GM21737 (cell line): ENCODE data around the gene SSBP2.
A peak's percentile ranks its signal among the peaks of the same experiment; 100 is the strongest.

Experiments used
- ATAC-seq: cut with Tn5 transposase; IDR thresholded peaks from one replicate; pipeline ENCODE4 v1.9.1; 2021; ENCODE audit warnings: mild to moderate bottlenecking, moderate library complexity; ENCODE audit not compliant: unreplicated experiment

The SSBP2 gene

DNA sequence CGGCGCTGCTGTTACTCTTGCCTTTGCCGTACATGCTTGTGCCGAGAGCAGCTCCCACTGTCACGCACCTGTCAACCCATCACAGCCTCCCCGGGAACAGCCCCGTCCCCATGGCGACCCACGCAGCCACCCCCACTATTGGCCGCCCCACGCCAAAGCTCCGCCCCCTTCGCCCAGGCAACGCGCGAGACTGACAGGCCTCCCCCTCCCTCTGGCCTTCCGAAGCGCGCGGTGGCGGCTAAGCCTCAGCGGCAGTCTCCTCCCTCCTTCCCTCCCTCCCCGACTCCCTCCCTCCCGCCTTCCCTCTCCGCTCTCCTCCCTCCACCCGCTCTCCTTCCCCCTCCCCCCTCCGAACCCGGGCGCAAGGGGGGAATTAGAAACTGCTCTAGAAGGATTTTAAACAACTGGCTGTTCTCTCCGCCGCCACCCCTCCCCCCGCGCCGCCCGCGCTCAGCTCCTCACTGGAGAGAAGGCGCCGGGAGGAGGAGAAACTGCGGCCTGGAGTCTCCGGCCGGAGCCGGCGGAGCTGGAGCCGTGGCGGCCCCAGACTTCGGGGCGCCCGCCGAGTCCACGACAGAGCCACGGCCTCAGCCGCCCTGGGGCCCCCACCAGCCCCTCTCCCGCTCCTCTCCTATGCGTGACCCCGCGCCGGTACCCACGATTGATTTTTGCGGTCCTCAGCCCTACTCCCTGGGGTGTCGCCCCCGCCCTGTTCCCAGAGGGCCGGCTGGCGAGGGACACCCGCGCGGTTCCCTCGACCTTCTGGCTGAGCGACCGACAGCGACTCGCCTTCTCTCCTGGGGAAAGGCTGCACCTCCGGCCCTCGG is at the start of gene SSBP2:
Gene SSBP2 (minus strand): TSS at position 89 of the 827 bp plus-strand sequence. CDS start 55 bp downstream, at position 34.
- peak; percentile 69 for ATAC-seq

DNA sequence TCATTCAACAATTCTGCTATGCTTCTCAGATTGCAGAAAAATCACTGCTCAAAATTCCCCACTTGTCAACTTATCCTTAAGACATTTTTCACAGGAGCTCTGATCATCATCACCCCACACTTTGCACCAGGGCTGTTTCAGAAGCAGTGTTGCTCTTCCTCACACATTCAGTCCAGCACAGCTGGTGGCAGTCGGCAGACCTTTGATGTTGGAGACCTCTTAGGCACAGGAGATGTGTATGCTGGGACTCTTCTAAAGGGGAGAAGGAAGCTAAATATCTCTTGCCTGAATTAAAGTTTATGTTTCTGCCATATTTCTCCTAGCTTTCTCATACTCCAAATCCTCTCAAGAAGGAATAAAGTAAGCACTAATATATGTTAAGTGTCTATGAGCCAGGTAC is 44.8 kb upstream of the SSBP2 start:
- no peak for ATAC-seq

DNA sequence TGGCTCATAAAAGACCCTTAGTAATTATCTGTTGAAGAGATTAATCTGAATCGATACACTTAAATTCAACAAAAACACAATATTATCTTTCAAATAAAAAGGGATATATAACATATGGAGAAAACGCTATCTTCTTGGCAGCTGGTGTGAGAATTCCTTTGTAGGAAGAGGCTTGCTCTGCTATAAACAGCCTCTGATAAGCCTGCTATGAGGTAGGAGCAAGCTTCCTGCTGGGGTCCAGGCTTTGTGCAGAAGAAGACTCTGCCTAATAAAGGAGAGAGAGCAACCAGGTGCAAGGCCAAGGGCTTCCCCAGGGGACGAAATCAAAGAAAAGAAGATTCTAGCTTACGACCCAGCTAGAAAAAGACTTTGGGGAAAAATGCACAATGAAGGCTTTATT is 43.3 kb upstream of the SSBP2 start:
- ATAC-seq, result no peak

DNA sequence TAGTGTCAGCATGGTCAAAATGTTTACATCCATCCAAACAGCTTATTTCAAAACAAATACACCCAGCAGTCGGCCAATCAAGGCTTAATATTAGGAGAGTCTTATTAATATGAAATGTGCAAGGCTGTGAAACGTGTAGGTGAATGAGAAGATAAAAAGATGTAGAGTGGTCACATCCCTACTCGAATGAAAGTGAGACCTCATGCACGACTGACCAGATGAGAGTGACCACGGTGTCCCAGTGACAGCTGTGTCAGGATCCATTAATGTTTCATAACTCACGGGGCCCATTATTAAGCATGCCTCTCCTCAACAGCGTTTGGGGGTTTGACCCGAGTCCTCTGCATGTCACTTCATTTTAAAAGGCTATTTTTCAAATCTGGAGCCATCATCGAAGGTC is 39.4 kb upstream of the SSBP2 start:
- no peak for ATAC-seq

DNA sequence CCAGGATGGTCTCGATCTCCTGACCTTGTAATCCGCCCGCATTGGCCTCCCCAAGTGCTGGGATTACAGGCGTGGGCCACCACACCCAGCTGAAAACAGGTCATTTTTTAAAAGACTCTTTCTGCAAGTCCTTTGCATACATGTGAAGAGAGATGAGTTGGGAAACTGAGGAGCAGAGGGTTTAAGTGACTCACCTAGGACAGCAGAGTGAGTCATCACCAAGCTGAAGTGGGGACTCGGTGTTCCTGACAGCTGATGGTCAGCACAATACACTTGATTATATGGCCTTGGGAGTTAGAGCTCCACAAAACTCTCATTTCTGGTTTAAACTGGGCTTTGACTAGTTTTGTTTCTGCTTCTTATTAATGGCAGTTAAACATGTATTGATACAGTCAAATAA is 38.1 kb upstream of the SSBP2 start:
- ATAC-seq, result no peak

DNA sequence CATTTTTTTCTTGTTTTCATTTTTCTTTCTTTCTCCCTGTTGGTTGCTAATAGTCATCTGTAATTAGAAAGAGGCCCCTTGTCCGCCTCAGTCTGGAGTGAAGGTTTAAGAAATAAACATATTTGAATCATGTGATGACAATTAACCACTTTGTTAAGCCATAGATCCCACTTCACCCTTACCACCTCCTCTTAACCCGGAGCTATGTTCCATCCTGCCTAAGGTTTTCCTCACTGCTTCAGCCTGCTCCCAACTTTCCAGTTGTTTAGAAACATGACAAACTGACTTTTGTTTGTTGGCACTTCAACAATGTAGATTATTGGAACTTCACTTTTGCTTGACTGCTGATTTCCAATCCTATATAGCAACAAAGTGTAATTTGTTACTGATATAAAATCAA is 37.4 kb upstream of the SSBP2 start:
- no peak for ATAC-seq

DNA sequence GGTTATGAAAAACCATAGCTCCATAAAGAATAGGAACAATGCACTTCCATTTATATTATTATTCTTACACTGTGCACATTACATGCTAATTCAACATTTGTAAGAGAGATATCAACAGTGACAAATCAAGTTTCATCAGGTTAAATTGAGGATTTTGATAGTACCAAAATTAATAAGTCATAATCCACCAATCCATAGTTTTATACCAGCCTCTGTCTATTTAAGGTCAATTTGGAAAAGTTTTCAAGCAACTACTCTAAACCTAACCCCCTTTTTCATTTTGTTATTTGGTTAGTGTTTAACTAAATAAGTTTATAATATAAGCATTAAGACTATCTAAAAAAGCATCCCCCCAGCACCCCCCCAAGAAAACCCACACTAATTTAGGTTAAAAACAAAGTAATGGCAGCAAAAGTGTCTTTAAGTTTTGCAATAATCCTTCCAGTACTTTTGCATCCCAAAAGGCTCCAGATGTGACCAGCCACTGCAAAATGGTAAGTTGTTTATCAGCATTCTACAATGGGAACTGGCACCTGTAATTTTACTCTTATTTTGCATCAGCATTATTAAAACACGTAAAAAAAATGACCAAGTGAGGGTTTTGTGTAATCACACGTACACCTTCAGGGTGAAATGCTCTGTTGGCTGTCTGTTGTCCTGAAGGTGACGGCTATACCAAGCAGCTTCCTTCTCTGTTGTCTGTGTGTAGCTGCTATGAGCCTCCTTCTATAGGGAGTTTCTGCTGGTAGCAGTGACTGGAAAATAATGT is 36.8 kb upstream of the SSBP2 start:
- ATAC-seq, result no peak

DNA sequence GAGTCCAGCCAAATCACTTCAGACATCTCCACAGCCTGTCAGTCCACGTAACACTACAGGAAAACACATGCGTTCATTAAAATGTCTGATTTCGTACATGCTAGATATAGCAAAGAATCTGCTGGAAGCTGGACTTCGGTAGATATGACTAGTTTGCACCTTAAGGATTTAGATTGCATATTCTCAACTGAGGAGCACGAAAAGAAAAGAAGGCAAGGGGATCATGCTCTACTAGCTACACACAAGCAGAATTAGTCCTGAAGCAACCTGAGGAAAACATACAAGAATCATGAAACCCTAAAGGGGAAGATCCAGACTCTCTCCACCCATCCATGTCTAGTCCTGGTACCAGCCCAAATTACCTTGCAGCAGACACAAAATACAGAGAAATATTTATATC is 36.1 kb upstream of the SSBP2 start:
- ATAC-seq, result no peak

DNA sequence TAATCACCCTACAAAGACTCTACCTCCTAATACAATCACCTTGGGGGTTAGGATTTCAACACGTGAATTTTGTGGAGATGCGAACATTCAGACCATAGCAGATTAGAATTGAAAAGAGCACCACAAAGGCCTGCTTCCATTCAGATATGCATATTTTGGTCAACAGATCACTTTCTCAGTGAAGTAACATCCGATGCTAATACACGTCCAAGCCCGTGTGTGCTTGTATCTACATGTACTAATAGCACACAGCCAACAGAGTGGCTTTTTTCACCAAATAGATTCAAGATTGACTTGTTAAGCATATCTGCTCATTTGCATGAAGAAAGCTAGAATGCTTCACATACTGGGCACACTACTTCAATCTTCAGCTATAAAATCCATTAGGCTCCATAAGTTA is 35.6 kb upstream of the SSBP2 start:
- no peak for ATAC-seq

DNA sequence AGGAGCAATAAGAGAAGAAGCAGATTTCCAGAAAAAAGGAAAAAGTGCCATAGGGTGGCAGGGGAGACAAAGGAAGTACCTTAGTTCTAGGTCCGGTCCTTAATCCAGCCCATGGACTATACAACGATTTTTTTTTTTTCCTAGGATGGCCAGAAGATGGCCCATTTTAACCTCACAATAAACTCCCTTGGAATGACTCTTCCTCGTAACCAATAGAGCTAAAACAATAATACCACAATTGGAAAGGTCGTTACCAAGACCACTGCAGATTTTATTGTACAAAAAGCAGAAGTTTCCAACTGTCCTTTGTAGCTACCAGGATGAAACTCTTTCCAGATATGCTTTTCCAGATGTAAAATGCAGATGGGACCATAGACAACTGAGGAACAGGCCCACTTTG is 34.4 kb upstream of the SSBP2 start:
- no peak for ATAC-seq

DNA sequence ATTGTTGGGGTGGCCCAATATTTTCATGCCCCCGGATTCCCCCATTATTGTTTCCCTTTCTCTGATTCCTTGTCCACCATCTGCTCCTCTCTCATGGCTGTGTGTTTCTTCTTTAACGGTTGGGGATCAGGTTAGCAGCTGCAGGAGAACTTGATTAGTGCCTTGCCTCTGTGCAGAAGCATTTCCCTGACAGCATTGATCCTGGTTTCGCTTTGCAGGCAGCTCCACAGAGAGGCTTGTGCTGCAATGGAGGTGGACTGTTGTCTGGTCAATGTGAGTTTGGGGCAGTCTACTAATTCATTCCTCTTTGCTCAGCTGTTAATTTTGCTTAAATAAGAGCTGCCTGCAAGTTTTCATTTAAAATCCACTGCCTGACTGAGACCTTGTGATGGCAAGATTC is 32.5 kb upstream of the SSBP2 start:
- no peak for ATAC-seq

DNA sequence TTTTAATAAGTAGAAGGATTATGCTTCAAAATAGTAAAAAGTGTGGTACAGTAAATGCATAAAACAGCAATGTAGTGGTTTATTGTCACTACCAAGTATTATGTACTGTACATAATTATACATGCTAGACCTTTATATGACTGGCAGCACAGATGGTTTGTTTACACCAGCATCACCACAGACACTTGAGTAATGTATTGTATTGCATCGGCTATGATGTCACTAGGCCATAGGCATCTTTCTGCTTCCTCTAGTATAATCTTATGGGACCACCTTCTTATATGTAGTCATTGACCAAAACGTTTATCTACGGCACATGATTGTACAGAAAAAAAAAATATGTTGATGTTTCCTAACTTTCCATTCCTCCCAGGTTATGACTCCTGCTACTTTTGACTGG is 31.9 kb upstream of the SSBP2 start:
- ATAC-seq, result no peak

DNA sequence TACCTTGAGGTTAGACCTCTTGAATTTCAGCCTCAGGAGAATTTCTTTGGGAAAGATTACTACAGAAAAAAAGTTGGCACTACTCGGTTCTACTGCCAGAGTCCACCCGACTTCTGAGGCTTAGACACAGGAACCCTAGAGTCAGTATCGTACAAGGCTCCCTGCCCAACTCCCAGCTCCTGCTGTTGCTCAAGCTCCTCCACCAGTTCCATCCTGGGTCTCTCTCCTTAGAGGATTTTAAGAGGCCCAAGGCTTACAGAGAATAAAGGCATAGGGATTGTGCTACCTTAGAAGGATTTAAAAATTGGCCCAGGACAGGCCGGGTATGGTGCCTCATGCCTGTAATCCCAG is 29.0 kb upstream of the SSBP2 start:
- no peak for ATAC-seq

DNA sequence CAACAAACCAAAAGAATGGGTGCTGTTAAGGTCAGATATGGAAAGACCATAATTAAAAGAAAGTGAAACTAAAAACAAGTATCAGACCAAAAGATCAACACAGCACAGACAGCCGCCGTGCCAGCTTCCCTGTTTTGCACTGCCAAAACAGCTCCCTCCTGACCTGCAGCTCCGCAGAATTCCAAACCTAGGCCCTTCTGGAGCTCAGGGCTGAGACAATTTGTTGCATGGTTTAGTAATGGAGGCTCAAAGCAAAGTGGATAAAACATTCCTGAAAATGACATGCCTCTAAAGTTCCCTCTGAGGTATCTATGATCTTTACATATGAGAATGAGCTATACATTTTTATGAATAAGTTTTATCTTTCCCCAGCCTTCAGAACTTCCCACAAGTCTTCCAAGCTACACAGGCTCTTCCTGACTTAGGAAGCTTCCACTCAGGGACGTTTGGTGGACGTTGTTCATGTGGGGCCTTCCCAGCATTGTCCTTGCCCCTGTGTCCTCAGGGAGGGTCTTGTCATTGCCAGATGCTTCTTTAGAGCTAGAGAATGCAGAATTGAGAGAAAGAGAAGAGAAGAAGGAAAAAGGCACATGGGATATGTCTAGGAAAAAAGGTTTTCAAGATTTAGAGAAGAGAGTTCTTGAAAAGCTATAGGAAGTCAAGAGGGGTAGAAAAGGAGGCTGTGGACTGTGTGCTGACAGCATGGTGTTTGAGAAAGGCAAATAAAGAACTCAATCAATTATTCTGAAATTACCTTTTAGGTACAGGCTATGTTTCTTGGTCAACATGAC is 28.4 kb upstream of the SSBP2 start:
- peak; percentile 86 for ATAC-seq

DNA sequence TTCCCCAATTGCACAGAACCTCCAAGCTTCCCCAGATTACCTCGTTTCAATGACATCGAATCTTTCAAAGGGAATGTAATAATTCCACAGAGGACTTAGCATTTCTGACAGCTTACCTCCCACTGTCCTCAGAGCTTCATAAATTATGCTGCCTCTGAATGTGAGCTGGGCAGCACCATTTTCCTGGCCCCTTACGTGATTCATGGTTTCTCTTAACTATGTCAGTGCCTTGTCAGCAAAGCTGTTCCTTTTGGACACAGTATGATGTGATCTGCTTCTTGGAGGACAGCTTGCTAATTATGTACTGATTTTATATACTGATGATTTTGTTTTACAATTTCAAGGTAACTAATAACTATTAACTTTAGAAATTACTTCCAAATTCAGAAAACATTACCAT is 27.7 kb upstream of the SSBP2 start:
- no peak for ATAC-seq

DNA sequence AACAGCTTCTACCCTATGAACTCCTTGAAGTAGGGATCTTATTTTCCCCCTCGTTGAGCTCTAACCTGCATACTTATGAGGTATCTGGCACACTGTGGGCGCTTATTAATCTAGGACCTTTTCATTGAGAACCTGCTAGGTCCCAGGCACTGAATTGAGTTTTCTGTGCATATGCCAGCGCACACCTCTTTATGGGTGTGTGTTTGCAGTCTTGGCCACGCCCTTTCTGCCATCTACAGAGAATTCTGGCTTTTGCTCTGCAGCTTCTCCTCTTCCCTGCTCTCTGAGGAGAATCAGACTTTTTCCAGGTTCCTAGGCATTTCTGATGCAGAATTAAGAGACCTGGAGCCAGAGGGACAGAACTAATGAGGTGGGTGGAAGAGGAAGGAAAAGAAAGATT is 25.4 kb upstream of the SSBP2 start:
- no peak for ATAC-seq

DNA sequence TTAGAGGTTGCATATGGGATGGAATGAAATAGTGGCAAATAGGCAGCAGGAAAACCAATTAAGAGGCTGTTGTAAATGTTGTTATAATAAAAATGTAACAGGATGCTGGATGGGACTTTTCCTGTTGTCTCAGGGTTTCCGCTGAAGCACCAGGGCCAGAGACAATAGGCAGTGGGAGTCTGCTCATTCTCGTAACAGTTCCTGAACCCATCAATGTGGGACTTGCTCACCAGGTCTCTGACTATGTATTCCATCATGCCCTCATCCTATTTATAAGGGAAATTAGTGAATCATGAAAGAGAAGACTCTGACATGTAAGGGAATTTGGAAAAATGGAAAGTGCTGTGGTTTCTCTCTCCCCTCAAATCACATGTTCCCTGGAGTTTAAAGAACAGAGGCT is 23.5 kb upstream of the SSBP2 start:
- ATAC-seq, result no peak

DNA sequence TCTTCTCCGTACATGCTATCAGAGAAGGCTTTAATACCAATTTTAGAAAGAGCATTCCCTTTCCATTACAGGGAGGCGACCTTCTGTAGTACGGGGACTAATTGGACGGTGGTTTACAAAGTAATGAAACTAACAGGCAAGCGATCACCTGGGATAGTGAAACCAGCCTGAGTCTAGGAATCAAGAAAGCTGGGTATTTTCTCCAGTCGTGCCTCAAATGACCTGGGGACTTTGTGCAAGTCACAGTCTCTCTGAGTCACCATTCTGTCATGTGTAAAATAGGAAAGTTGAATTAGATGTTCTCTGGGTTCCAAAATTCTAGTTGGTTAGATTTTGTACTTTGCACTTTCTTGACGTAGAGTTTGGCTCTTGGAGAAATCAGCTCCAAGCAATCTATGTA is 22.7 kb upstream of the SSBP2 start:
- ATAC-seq, result no peak

DNA sequence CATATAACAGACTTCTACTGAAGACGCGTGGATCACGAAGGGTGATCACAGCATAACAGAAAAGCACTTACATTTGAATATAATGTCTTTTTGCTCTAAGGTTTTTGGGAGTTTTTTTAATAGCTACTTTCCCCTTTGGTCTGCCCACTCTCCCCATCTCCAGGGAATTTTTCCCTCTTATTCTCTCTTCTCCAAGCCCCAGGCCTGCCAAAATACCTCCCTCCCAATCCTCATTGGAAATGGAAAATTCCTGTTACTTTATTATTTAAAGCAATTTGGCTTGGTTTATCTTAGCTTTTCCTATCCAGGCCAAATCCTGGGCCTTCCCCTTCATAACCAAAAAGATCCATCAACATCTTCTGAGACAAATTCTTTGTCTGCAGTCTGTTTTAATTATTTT is 22.3 kb upstream of the SSBP2 start:
- no peak for ATAC-seq

DNA sequence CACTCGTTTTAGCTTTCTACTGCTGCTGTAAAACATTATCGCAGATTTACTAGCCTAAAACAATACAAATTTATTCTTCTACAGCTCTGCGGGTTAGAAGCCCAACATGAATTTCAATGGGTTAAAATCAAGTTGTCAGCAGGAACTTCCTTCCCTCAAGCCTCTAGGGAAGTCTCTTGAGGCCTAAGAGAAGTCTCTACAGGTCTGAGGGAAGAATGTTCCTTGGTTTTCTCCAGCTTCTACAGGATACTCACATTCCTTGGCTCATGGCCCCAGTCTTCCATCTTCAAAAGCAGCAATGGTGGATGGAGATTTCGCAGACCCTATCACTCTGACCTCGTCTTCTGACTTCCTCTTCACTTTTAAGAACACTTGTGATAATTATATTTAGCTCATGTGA is 21.6 kb upstream of the SSBP2 start:
- ATAC-seq, result no peak

DNA sequence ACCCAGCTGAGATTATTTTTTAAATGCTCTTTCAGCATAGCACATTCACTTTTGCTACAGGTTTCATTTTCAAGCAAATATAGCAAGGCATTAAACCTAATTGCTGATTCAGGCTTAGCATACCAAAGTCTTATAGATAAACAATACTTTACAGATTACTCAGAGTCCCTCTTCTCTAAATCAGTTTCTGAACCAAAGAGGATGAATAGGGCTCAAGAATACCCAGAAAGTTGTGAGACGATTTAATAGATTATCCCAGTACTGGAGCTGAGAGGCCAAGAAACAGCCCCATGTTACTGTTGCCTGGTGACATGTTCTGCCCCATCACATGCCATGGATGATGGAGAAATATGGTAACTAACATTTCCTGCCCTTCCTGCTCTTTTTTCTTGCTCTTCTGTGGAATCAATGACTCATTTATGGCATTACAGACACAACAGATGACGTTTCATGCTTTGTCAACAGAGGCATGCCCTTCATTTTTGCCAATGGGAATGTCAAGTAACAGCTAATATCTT is 18.1 kb upstream of the SSBP2 start:
- no peak for ATAC-seq

DNA sequence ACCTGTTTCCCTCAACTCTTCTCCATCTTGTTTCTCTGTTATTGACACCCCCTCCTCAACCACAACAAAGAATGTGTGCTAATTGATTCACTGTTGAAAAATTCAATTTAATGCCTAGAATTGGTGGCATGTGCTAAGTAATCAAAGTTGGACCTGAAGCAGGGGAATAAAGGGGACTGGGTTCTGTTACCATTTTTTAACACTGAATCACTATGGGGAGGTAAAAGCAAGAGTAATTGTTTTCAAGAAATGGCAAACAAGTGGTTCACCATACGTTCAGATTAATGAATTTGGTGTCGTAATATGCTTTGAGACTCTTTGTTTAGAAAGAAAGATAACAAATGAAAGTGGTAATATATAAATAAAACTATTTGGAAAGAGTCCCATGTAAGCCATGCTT is 17.0 kb upstream of the SSBP2 start:
- no peak for ATAC-seq
